SH-SY5Y (cell line): ENCODE results near the gene PCDHA7.

Source experiments
- GATA2 ChIP-seq: IDR thresholded peaks from 2 replicates; pipeline ENCODE4 v1.6.1; 2011; ENCODE audit warnings: mild to moderate bottlenecking, low read depth, low read length
- GATA3 ChIP-seq: IDR thresholded peaks from 2 replicates; pipeline ENCODE4 v1.6.1; 2011; ENCODE audit warnings: low read depth, mild to moderate bottlenecking, low read length, moderate library complexity

DNA sequence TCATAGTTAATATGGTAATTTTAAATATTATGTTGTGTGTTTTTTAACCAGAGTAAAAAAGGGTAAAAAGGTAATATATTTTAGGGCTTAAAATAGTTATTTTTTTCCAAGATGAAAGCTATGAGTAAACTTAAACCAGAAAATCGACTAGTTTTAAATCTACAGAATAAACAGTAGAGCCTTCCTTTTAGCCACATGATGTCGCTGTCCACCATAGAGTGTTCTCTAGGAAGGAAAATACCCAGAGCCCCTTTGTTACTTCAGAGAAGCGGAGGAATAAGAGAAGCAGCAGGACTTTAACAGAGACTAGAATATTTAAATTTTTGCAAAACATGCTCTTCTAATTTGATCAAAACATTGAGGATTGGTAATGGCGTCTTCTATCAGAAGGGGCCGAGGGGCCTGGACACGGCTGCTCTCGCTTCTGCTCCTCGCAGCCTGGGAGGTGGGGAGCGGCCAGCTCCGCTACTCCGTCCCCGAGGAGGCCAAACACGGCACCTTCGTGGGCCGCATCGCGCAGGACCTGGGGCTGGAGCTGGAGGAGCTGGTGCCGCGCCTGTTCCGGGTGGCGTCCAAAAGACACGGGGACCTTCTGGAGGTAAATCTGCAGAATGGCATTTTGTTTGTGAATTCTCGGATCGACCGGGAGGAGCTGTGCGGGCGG is 39.3 kb upstream of the PCDHA7 start, which contains the start of gene PCDHA2:
- no peak for TF ChIP-seq GATA3
- no peak for TF ChIP-seq GATA2
